Upper lobe of left lung (tissue), 4 donors: Measurements from ENCODE around the gene PGS1.

Experiments used
- EP300 ChIP-seq, 4 donors: sonication (generic); formaldehyde crosslinking; IDR thresholded peaks; one replicate each; pipeline ENCODE4 v1.5.1; 2017; ENCODE audit warnings: antibody characterized with exemption in 4 of 4, control low read depth in 2 of 4
- POLR2A ChIP-seq, 4 donors: fragments of 450-650 bp; IDR thresholded peaks; one replicate each; pipeline ENCODE4 v1.5.1; 2016 to 2017; ENCODE audit warnings: antibody characterized with exemption in 4 of 4, mild to moderate bottlenecking in 2 of 4
- POLR2AphosphoS5 ChIP-seq, 2 donors: sonication (generic); formaldehyde crosslinking; IDR thresholded peaks; one replicate each; pipeline ENCODE4 v1.5.1; 2017; ENCODE audit warnings: antibody characterized with exemption in 2 of 2
- TF ChIP-seq, protein P1 (sequence below), 6 experiments: fragments of 450-650 bp in 4 of 6; fragments of 200-600 bp in 2 of 6; sonication (generic) in 2 of 6; IDR thresholded peaks; one replicate each; pipeline ENCODE4 v1.5.1; 2016 to 2019; ENCODE audit warnings: antibody characterized with exemption in 6 of 6

DNA sequence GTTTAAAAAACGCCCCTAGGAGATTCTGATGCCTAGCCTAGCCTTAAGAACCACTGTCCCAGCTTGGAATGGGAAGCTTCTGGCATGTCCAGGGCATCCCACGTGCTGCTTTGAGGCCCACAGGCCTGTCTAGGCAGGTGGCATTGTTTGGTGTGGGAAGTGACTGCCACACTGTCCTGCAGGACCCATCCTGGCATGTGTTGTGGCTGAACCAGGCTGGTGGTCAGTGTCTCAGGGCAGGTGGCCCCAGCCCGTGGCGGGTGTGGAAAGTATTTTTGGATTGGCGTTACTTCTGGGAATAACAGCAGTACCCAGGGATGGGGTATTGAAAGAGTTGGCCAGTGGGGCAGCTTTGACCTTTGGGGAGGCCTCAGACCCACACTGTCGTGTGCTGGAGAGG lies 27.9 kb downstream of the PGS1 start:
- TF ChIP-seq POLR2A (IDR thresholded peaks at IDR 0.05) (no peak), EP300 (IDR thresholded peaks at IDR 0.05) (no peak), POLR2AphosphoS5 (IDR thresholded peaks at IDR 0.05) (no peak)
- TF ChIP-seq, protein P1, sequence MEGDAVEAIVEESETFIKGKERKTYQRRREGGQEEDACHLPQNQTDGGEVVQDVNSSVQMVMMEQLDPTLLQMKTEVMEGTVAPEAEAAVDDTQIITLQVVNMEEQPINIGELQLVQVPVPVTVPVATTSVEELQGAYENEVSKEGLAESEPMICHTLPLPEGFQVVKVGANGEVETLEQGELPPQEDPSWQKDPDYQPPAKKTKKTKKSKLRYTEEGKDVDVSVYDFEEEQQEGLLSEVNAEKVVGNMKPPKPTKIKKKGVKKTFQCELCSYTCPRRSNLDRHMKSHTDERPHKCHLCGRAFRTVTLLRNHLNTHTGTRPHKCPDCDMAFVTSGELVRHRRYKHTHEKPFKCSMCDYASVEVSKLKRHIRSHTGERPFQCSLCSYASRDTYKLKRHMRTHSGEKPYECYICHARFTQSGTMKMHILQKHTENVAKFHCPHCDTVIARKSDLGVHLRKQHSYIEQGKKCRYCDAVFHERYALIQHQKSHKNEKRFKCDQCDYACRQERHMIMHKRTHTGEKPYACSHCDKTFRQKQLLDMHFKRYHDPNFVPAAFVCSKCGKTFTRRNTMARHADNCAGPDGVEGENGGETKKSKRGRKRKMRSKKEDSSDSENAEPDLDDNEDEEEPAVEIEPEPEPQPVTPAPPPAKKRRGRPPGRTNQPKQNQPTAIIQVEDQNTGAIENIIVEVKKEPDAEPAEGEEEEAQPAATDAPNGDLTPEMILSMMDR (IDR thresholded peaks at IDR 0.05): no peak
